Cardiac muscle cell (in vitro differentiated cells and primary cell): ENCODE results near the gene TNFRSF19. TPM values are rescaled to one million over a fixed set of nuclear protein-coding genes. Genes with fewer than 3 reads are reported as not detected.
A peak's percentile ranks its signal among the peaks of the same experiment; 100 is the strongest.

Experiments
- DNase-seq, 2 donors: peaks; one replicate each; pipeline versions ENCODE4 v3.0.0 to v3.0.0-alpha.2; 2010 to 2017; ENCODE audit warnings: low read depth in 1 of 2, low spot score in 1 of 2
- H3K27ac ChIP-seq: fragments of 200-600 bp; sonication (generic); 2 replicates; pipeline ENCODE4 v1.5.1; 2016
- H3K27me3 ChIP-seq: fragments of 200-600 bp; sonication (generic); 2 replicates; pipeline ENCODE4 v1.6.0; 2016; ENCODE audit warnings: control low read depth
- H3K36me3 ChIP-seq: fragments of 200-600 bp; sonication (generic); 2 replicates; pipeline ENCODE4 v1.5.1; 2016; ENCODE audit warnings: control low read depth
- H3K4me1 ChIP-seq: fragments of 200-600 bp; sonication (generic); 2 replicates; pipeline ENCODE4 v1.8.1; 2017; ENCODE audit warnings: low read depth, mild to moderate bottlenecking, mixed run types
- H3K4me3 ChIP-seq: fragments of 200-600 bp; sonication (generic); 2 replicates; pipeline ENCODE4 v1.5.1; 2016; ENCODE audit warnings: mild to moderate bottlenecking
- H3K9me3 ChIP-seq: fragments of 200-600 bp; sonication (generic); 2 replicates; pipeline ENCODE4 v1.5.1; 2017; ENCODE audit warnings: low read depth, mild to moderate bottlenecking, control low read depth
- CTCF ChIP-seq: IDR thresholded peaks from 2 replicates; pipeline ENCODE4 v1.5.1; 2012; ENCODE audit warnings: low read depth, mild to moderate bottlenecking, low read length
- polyA plus RNA-seq: library from polyadenylated mRNA; unstranded; fragments of >200 nt; fragmentation: Nextera tagmentation; extraction: Ambion mirVana; gene quantifications from 2 replicates; pipeline ENCODE4 v1.2.1, GENCODE V29; 2016
- total RNA-seq: library from RNA; depleted of rRNA; stranded (reverse); fragments of >200 nt; gene quantifications from 2 replicates; pipeline ENCODE4 v1.2.3, GENCODE V29; 2016

TNFRSF19 gene
- total and polyA plus RNA-seq, 2 experiments from 2014 or later, result 91.3 to 139 TPM

- Histone ChIP-seq H3K9me3 (no peaks in the 10 kb centered on the region), H3K4me3 (no peak overlapping the region), H3K27ac (peak overlapping the region; percentile 86), H3K4me1 (peaks cover 47% of the 10 kb centered on the region), H3K36me3 (no peaks in the 10 kb centered on the region), H3K27me3 (no peaks in the 10 kb centered on the region)
- no peak for TF ChIP-seq CTCF
- DNase-seq, result no peak
Observed at GRCh38 chr13:23560571-23561089, 9.6 kb upstream of the TNFRSF19 start.

GRCh38 chr13:23561261-23561660 is 9.0 kb upstream of the TNFRSF19 start:
- Histone ChIP-seq H3K4me1 (peaks cover 47% of the 10 kb centered on the region), H3K27ac (peak overlapping the region; percentile 86), H3K9me3 (no peaks in the 10 kb centered on the region), H3K36me3 (no peaks in the 10 kb centered on the region), H3K4me3 (no peak overlapping the region), H3K27me3 (no peaks in the 10 kb centered on the region)
- peak in 1 of 2 donors; percentile 37 for DNase-seq
- TF ChIP-seq CTCF, result no peak

GRCh38 chr13:23563085-23563845 is 6.9 kb upstream of the TNFRSF19 start:
- H3K4me3 ChIP-seq, result no peak overlapping the region
- no peak overlapping the region for H3K27ac ChIP-seq
- H3K36me3 ChIP-seq, result no peaks in the 10 kb centered on the region
- no peaks in the 10 kb centered on the region for H3K27me3 ChIP-seq
- no peak for TF ChIP-seq CTCF
- H3K4me1 ChIP-seq, result peaks cover 56% of the 10 kb centered on the region
- H3K9me3 ChIP-seq, result no peaks in the 10 kb centered on the region
- DNase-seq, result no peak

GRCh38 chr13:23567906-23568460 is 2.2 kb upstream of the TNFRSF19 start:
- Histone ChIP-seq H3K4me3 (no peak overlapping the region), H3K27ac (peak overlapping the region; percentile 91), H3K36me3 (no peaks in the 10 kb centered on the region), H3K27me3 (no peaks in the 10 kb centered on the region), H3K4me1 (peaks cover 35% of the 10 kb centered on the region), H3K9me3 (no peaks in the 10 kb centered on the region)
- no peak for TF ChIP-seq CTCF
- peak; percentile 19 to 60 for DNase-seq

GRCh38 chr13:23570921-23571315 is 706 bp downstream of the TNFRSF19 start:
- peak in 1 of 2 donors; percentile 43 for DNase-seq
- peak; percentile 21 for TF ChIP-seq CTCF
- H3K9me3 ChIP-seq, result no peaks in the 10 kb centered on the region
- H3K4me1 ChIP-seq, result peaks cover 25% of the 10 kb centered on the region
- H3K36me3 ChIP-seq, result no peaks in the 10 kb centered on the region
- no peaks in the 10 kb centered on the region for H3K27me3 ChIP-seq
- H3K4me3 ChIP-seq, result peak overlapping the region; percentile 82
- peak overlapping the region; percentile 91 for H3K27ac ChIP-seq
